ENCODE results near the gene ETV5.
A peak's percentile ranks its signal among the peaks of the same experiment; 100 is the strongest.

The ETV5 gene

DNA sequence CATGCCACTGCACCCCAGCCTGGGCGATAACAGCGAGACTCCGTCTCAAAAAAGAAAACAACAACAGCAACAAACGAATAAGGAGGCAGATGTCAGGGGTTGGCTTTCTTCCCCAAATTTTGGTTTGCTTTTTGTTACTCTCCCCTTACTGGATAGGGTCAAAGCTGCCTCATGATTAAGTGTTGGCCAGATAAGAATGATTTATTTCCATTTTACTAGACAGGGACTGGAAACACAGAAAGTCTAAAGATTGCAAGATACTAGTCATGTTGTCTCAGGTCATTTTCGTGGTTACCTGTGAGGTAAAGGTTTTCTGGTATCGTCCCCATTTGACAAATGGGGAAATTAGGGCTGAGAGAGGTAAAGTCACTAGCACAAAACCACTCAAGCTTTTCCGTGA lies 18.6 kb upstream of the ETV5 start:
- H3K4me3 ChIP-seq (ENCODE audit: low read length): no peak overlapping the region
- DNase-seq (ENCODE audit: low read depth, low spot score): no peak

DNA sequence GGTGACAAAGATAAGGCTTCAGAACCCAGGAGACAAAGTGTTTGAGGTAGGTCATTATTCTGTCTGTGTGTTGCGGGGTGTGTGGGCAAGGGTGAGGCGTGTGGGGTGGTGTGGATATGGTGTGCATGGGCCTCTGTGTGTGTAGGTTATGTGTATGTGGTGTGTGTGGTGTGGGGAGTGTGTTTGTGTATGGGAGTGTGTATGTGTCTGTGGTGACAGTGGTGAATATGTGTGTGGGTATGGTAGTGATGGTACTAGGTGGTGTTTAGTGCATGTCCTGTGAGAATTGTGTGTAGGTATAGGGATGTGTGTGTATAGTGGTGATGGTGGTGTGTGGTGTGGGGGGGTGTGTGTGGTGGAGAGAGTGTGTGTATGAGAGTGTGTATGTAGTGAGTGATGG lies 16.2 kb upstream of the ETV5 start:
- DNase-seq (ENCODE audit: low read depth, low spot score): no peak
- H3K4me3 ChIP-seq (ENCODE audit: low read length): no peak overlapping the region

DNA sequence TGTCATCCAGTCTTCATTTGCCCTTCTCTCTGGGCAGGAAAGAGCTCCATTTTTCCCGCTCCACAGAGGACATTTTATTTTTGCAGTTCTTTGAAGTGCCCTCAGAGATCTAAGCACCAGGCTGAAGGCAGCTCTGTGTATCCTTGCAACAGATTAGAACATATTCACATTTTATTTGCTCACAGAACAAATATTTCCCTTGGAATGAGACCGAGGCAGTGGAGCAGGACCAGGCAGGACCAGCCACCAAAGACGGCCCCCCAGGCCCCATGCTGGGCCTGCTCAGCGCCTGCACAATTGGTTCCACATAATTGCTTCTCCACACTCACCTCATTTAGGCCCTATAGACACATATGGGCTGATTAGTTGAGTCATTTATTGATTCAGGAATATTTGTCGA lies 15.7 kb upstream of the ETV5 start:
- DNase-seq (ENCODE audit: low read depth, low spot score): no peak
- no peak overlapping the region for H3K4me3 ChIP-seq (ENCODE audit: low read length)

DNA sequence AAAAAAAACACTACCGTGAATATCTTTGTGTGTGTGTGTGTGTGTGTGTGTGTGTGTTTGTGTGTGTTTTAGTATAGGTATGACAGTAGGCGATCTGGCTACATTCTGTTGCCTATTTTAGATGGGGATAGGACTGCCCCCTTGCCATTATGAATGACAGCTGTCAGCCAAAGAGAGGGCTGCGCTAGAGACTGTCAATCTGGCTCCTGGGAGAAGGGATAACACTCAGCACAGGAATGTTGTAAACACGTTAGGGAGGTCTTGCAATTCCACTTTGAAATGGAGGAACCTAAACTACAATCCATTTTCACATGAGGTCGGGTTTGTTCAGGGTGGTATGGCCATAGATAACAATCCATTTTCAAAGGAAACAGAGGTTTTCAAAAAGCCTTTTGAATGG lies 14.1 kb upstream of the ETV5 start:
- no peak for DNase-seq (ENCODE audit: low read depth, low spot score)
- no peak overlapping the region for H3K4me3 ChIP-seq (ENCODE audit: low read length)

DNA sequence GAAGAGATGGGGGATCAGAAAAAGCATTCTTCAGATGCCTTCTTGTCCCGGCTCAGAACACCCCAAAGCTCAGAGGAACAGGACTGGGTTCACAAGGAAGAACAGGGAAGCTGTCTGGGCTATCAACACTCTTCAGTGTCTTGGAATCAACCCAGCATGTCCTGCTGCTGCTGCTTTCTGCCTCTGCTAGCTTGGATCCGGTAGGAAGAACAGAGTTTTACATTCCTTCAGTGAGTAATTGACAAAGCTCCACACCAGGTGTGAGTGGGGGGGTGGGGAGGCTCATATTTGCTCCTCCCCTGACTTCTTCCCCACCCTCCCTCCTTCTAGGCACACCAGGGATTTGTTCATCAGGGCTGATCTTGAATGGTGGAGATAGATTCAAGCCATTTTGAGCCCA lies 13.1 kb upstream of the ETV5 start:
- no peak overlapping the region for H3K4me3 ChIP-seq (ENCODE audit: low read length)
- DNase-seq (ENCODE audit: low read depth, low spot score): no peak

DNA sequence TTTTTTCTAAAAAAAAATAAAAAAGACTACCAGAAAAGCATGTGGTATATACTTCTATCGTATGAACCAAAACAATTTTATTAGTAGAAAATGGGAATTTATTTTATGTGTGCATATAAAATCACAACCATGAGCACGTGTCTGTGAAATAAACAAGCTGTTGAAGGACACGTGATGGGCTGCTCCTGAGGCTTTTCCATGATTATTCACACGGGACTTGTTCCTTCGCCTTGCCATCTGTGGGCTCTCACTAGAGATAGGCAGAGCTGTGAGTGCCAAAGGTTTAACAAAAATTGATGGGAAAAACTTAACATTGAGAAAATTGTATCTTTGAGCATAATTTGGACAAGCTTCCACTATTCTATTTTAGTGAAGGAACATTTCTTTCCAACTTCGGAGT lies 12.4 kb upstream of the ETV5 start:
- DNase-seq (ENCODE audit: low read depth, low spot score): no peak

DNA sequence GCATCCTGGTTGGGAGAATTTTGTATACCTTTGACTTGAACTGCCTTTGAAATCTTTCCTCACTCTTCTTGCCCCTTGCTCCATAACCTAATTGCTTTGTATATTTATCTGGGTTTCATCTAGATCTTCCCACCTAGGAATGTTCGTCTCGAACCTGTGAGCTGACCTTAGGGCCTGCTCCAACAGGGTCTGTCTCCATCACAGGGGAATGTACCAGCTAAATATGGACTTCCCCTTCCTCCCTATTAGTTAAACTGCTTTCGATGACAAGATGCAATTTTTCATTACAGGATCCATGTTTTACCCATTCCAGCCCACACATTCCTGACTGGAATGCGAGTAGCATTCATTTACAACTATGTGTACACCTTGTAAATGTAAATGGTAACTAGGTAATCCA lies 10.6 kb upstream of the ETV5 start:
- DNase-seq (ENCODE audit: low read depth, low spot score): no peak

More for the DNA sequence above, 12.4 kb upstream of the ETV5 start:
- H3K4me3 ChIP-seq (ENCODE audit: low read length): no peak overlapping the region

DNA sequence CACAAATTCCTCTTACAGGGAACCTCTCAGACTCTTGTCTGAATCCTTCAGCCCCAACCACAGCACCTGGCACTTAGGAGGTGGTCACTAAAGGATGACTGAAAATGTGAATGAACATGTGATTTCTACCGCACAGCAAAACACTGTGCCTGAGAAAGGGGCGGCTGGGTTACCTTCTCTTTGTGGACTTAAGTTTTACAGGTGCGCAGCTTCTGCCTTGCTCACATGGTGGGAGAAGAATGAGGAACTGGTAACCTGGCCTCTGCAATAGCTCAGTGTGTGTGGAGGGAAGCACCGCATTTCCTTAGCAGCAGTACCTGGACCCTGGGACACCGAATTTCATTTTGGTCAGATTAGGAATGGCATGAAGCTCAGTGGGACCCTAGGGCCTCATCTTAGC lies 9.8 kb upstream of the ETV5 start:
- no peak overlapping the region for H3K4me3 ChIP-seq (ENCODE audit: low read length)
- DNase-seq (ENCODE audit: low read depth, low spot score): no peak

More for the DNA sequence above, 10.6 kb upstream of the ETV5 start:
- no peak overlapping the region for H3K4me3 ChIP-seq (ENCODE audit: low read length)

DNA sequence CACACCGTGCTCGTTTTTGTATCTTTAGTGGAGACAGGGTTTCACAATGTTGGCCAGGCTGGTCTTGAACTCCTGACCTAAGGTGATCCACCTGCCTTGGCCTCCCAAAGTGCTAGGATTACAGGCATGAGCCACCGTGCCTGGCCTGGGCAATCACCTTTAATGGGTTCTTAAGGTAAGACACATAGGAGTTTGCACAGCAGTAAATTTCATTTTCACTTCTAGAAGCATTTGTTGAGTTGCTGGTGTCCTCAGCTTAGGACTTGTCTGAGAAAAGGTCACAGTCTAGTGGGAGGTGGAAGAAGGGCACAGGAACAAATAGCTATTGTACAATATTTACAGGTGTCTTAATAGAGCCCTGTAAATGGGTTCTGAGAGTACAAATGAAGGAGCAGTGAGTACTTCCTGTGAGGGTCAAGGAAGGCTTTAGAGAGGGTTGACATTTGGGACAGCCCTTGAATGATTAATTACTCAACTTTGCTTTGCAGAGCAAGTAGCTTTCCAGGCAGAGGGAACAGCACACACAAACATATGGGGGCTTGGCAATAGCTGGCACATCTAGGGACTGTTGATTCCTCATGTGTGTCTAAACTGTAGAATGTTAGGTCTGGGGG lies 8.7 kb upstream of the ETV5 start:
- DNase-seq (ENCODE audit: low read depth, low spot score): no peak
- no peak overlapping the region for H3K4me3 ChIP-seq (ENCODE audit: low read length)

DNA sequence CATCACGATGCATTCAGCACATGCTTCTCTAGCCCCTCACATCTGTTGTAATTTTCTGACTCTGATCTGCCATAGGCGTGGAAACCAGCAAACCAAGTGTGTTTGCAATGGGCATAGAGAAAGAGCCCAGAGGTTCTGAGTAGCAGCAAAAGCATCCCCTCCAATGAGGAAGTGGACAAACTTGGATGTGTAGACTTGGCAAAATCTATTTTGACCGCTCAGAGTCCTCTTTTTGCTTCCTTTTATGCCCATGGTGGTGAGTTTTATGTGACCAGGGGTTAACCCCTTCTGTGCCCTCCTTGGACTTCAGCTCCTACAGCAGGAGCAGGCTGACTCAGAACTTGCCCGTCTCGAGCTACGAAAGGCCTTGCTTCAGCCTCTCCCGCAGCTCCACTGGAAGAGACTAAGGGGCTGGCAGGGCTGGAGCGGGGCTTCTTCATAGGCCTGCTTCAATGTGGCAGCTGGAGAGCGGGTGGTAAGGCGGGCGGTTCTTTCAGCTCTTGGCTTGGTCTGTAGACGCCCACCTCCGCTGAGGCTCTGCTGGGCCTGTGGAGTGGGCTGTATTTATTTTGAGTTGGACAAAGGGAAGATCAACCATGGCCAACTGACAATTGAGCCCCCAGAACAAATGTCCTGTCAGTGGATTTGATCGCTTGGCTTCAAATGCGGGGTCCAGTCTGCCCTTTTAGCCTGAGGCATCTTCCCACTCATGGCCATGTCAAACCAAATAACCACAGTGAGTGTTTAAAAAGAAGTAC lies 6.5 kb upstream of the ETV5 start:
- no peak overlapping the region for H3K4me3 ChIP-seq (ENCODE audit: low read length)
- DNase-seq (ENCODE audit: low read depth, low spot score): no peak

DNA sequence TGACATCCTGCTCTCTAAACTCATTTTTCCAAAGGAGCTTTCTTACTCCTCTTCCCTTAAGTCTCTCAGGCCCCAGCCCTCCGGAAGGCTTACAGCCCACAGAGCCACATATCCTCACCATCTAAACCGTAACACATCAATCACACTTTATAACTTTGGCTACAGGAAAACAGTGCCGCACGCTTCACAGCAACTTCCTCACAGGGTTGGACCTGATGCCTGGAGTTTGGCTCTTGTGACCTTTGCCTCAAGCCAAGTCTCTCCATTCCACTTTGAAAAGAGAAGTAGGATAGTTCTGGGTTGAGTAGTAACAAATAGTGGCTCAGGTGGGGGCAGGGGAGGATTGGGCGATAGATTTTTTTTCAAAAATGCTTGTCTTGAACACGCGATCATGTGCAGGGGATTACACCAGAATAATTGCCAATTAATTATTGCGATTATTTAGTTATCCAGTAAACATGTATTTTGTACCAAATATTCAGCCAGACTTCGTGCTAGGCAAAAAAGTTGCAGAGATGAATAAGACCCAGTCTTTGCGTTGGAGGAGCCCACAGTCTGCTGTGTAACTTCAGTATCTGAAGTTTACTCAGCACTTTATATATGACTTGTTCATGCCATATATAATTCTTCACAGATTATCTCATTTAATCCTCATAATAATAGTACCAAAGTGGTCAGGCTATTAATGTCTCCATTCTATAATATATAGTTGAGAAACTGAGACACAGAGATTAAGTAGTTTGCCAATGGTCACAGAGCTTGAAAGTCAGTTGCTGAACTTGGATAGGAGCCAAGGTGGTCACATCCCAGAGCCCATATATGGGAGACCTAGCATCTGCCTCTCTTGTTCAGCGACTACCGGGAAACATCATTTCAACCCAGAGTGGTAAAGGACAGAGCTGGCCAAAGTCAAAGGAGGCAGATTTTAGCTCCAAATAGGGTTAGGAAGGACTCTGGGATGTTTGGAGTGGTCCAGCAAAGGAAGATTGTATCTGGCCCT lies 2.4 kb upstream of the ETV5 start:
- no peak overlapping the region for H3K4me3 ChIP-seq (ENCODE audit: low read length)
- DNase-seq (ENCODE audit: low read depth, low spot score): no peak

DNA sequence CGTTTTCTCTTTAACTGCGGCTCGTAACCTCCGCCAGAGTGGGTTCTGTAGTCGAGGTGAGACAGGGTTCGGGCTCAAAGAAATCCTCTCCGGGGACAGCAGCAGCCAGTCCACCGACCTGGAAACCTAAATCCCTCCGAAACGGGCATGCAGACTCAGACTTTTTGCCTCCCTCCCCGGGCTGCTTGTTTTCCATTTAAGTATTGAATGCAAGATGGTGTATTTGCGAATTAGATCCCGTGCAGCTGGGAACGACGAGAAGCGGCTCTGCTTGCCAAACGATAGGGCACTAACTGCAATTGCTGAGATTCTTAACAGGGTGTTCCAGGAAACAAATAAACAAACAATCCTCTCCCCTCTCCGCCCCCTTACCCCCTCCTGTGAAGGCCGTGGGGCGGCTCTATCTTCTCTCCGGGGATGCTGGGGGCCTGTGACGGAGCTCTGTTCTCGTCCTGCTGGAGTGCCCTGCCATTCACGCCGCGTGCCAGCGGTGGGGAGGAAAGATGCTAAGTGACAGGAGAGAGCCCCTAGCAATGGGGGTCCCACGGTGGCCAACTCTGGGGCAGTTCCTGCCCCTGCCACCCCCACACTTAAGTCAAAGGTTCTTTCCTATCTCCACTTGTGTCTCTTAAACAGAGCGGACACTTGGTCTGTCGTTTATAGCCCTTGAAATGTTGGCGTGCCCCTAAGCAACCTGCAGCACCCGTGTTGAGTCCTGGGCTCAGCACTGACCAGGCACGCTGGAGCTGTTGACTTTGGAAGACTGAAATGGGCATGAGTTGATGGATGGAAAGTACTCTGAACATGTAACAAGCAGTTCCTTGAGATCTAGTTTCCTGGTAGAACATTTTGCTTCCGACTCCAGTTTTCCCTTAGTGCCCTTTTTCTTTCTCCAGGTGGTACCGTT lies 1.3 kb upstream of the ETV5 start:
- H3K4me3 ChIP-seq (ENCODE audit: low read length): no peak overlapping the region
- DNase-seq (ENCODE audit: low read depth, low spot score): no peak

DNA sequence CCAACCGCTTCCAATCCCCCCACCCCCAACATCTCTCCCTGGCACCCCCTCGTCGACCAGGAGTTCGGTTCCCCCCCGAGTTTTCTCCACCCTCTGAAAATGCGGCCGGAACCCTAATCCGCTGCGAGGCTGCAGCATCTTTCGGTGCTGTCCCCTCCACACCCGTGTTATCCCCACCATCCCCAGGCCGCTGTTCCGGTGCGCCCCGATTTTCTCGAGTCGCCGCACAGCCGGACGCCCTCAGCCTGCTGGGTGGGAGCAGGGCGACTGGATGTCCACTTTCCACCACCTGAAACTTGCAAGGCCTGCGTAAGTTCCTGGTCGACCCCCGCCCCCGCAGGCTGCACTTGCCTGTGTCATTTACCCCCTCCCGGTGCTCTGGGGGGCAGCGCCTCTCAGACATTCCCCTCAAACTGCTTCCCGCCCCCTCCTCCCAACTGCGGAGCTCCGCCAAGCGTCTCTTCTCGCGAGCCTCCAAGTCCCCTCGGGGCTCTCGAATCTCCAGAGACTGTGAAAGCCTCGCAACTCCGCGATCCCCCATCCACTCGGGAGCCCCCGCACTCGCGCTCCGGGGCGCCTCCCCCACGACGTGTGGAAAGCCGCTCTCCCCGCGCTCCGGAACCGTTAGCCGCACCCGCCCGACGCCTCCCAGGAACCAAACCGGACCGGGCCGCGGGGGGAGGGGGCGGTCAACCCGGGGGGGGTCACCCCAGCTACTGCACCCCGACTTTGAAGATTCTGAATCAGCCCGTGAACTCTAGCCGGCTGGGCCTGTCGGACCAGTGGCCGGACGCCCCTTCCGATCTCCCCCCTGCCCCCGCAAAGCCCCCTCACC lies 566 bp downstream of the ETV5 start:
- H3K4me3 ChIP-seq (ENCODE audit: low read length): peak overlapping the region; percentile 57
- DNase-seq (ENCODE audit: low read depth, low spot score): peak; percentile 30

DNA sequence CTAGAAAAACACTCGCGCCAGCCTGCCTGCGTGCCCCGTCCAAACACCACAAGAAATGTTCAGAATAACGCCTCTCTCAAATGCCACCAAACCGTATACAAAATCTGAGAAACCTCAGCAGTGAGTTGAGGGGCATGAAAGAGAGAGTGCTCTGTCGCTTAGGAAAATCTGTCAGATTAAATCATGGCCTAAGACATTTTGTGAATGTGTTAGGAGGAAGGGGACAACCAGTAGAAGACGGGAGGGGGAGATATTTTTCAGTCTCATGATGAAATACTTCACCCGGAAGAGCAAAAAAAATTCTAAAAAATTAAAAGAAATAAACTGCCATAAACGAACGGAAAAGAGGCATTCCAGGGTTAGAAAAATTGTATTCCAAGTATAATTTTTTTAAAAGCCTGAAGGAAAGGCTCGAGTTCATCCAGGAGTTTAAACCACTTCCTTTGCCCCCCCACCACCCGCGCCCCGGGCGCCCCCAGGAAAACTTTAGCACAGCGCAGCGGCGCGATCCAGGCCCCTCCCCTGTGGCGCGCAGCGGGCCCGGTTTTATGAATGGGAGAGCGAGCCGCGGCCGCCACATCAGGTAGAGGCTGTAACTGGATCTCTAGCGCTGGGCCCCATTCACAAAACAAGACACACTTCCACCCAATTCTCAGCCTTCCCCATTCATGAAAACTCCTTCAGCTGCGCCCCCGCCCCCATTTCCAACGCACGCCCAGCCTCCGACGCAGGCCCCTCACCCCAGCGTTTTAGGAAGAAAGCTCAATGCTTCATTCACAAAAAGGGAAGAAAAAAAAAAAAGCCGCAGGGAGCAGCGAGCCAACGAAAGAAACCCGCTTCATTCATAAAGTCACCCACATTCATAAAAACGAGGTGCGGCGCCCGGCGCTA lies 1.4 kb downstream of the ETV5 start:
- H3K4me3 ChIP-seq (ENCODE audit: low read length): peak overlapping the region; percentile 57
- DNase-seq (ENCODE audit: low read depth, low spot score): peak; percentile 65

DNA sequence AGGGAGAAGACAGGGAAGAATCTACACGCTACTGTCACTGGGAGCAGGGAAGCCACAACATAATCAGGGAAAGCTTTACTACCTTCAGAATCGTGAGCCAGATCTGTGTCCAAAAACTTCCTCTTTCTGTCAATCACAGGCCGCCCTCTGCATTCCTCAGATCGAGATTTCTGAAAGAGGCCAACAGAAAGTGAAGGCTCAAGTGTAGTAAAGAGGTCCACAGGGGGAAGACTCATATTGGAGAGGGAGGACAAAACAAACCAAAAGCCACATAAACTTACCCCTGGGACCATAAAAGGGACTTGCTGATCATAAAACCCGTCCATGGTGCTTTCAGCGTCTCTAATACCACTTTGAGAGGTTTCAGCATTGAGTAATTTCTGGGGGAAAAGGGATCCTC lies 3.3 kb downstream of the ETV5 start:
- DNase-seq (ENCODE audit: low read depth, low spot score): no peak
- no peak overlapping the region for H3K4me3 ChIP-seq (ENCODE audit: low read length)

DNA sequence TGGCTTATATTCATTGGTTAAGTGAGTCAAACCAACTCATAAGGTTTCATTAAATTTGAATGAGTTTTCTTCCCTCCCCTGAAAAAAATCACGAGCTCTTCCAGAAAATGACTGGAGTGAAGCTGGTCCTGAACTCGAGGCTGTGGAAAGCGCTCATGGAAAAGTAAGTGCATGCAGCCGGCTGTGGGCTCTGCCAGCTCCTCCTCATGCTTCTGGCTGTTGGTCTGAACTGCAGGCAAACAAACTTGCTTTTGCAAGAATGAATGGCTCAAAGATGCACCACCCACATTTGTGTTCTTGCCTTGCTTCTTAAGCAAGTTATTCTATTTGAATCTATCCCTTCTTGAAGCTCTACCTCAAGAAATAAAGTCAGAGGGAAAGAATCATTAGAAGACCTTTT lies 6.2 kb downstream of the ETV5 start:
- DNase-seq (ENCODE audit: low read depth, low spot score): no peak
- H3K4me3 ChIP-seq (ENCODE audit: low read length): no peak overlapping the region

DNA sequence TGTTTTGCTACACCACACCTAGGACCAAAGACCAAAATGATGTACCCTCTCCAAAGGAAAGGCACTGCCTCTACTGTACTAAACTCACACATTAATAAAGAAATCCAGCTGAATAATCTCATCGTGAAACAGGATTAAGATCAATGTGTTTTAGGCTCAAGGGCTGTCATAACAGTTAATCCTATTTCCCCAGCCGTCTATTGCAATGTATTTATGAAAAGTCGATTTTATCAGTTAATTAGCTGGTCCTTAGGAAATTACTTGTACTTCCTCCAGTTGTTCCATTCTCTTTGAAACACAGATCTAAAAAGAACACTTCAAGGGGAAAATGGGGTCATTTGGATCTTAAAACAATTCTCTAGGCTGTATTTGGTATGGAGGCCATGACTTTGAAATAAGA lies 8.5 kb downstream of the ETV5 start:
- DNase-seq (ENCODE audit: low read depth, low spot score): no peak
- H3K4me3 ChIP-seq (ENCODE audit: low read length): no peak overlapping the region

Measured in Jurkat, Clone E6-1 (cell line).